ENCODE data around the gene TMEM213.
A peak's percentile ranks its signal among the peaks of the same experiment; 100 is the strongest.

Gene TMEM213

GRCh38 chr7:138878051-138878450, 80.3 kb downstream of the TMEM213 start:
- peak in 1 of 2 donors; percentile 7 for DNase-seq

- no peak for DNase-seq
Observed at GRCh38 chr7:138878856-138879255, 81.1 kb downstream of the TMEM213 start.

- no peak for DNase-seq
Observed at GRCh38 chr7:138879356-138879755, 81.6 kb downstream of the TMEM213 start.

- no peak for DNase-seq
Observed at GRCh38 chr7:138880881-138881578, 83.2 kb downstream of the TMEM213 start.

GRCh38 chr7:138881579-138882188, 83.9 kb downstream of the TMEM213 start:
- no peak for DNase-seq

- DNase-seq = no peak
Observed at GRCh38 chr7:138882249-138882648, 84.5 kb downstream of the TMEM213 start.

- no peak for DNase-seq
Observed at GRCh38 chr7:138885383-138886147, 87.8 kb downstream of the TMEM213 start.

- peak; percentile 69 to 86 for DNase-seq
Observed at GRCh38 chr7:138886501-138886917, 88.7 kb downstream of the TMEM213 start.

- DNase-seq = no peak
Observed at GRCh38 chr7:138887085-138887710, 89.4 kb downstream of the TMEM213 start.
